Lower lobe of right lung (tissue), 2 donors: Measurements from ENCODE around the gene SKAP1. TPM values are rescaled to one million over a fixed set of nuclear protein-coding genes. Genes with fewer than 3 reads are reported as not detected.
"Not testable (repeated sequence)": the region's sequence is repeated elsewhere in the genome, so short reads cannot be mapped to it uniquely, and the experiment has no call there.

Source experiments
- ATAC-seq, 2 donors: fragments of 200-7000 bp; cut with Tn5 transposase; one replicate each; pipeline ENCODE4 v1.9.1; 2020 to 2022; ENCODE audit warnings: mild to moderate bottlenecking in 2 of 2, moderate library complexity in 2 of 2
- DNase-seq: peaks from one replicate; pipeline ENCODE4 v3.0.0-alpha.2; 2020
- H3K27ac ChIP-seq: fragments of 200-600 bp; one replicate; pipeline ENCODE4 v1.8.0; 2022
- H3K27me3 ChIP-seq: fragments of 200-600 bp; one replicate; pipeline ENCODE4 v1.8.0; 2022; ENCODE audit warnings: low read depth
- H3K36me3 ChIP-seq: fragments of 200-600 bp; one replicate; pipeline ENCODE4 v1.8.0; 2022; ENCODE audit warnings: mild to moderate bottlenecking
- H3K4me1 ChIP-seq: fragments of 200-600 bp; one replicate; pipeline ENCODE4 v1.8.0; 2022
- H3K4me3 ChIP-seq: fragments of 200-600 bp; one replicate; pipeline ENCODE4 v1.8.0; 2022; ENCODE audit warnings: mild to moderate bottlenecking
- H3K9me3 ChIP-seq: fragments of 200-600 bp; one replicate; pipeline ENCODE4 v1.8.0; 2022
- CTCF ChIP-seq: fragments of 200-600 bp; IDR thresholded peaks from one replicate; pipeline ENCODE4 v1.8.0; 2022; ENCODE audit warnings: antibody characterized with exemption, mild to moderate bottlenecking
- intact Hi-C: fragments of 100-400 bp; cut with DNase I; formaldehyde crosslinking; loops from one replicate; pipeline ENCODE4 v1.11.0; 2022
- total RNA-seq: library from RNA; stranded (reverse); fragmentation: NEBNext Ultra II Directional; extraction: Animal tissue kit (Norgen Biotek cat#: 25700); gene quantifications from one replicate; pipeline ENCODE4 v1.2.1, GENCODE V29; 2021
- donor health status: DM: no; HTN: yes; CAD: no; lungs with severe emphysema.

SKAP1 gene
- total RNA-seq, 1 donor from 2014 or later: 6.4 TPM

- DNase-seq (no peak), ATAC-seq (no peak)
- Histone ChIP-seq H3K4me1 (no peaks in the 10 kb centered on the region), H3K36me3 (no peaks in the 10 kb centered on the region), H3K9me3 (no peaks in the 10 kb centered on the region), H3K27me3 (peaks cover 10% of the 10 kb centered on the region), H3K27ac (no peak overlapping the region), H3K4me3 (no peak overlapping the region)
- intact Hi-C loops: no loop called here
- no peak for TF ChIP-seq CTCF
Observed at GRCh38 chr17:48347177-48347576, 82.8 kb downstream of the SKAP1 start.

- intact Hi-C loops: no loop called here
- DNase-seq: no peak
- no peak for TF ChIP-seq CTCF
- H3K27me3 ChIP-seq: peaks cover 26% of the 10 kb centered on the region
- no peaks in the 10 kb centered on the region for H3K4me1 ChIP-seq
- no peak for ATAC-seq
- H3K9me3 ChIP-seq: no peaks in the 10 kb centered on the region
- H3K4me3 ChIP-seq: no peak overlapping the region
- H3K36me3 ChIP-seq: no peaks in the 10 kb centered on the region
- no peak overlapping the region for H3K27ac ChIP-seq
Observed at GRCh38 chr17:48344251-48344650, 85.8 kb downstream of the SKAP1 start.

- Histone ChIP-seq H3K4me1 (no peaks in the 10 kb centered on the region), H3K27ac (no peak overlapping the region), H3K36me3 (no peaks in the 10 kb centered on the region), H3K9me3 (no peaks in the 10 kb centered on the region), H3K4me3 (no peak overlapping the region), H3K27me3 (peaks cover 35% of the 10 kb centered on the region)
- intact Hi-C loops: no loop called here
- no peak for ATAC-seq
- DNase-seq: no peak
- no peak for TF ChIP-seq CTCF
Observed at GRCh38 chr17:48340916-48341315, 89.1 kb downstream of the SKAP1 start.

- intact Hi-C loops: no loop called here
Observed at GRCh38 chr17:48338720-48339119, 91.3 kb downstream of the SKAP1 start.

GRCh38 chr17:48337903-48338302, 92.1 kb downstream of the SKAP1 start:
- DNase-seq: not testable (repeated sequence)

More at GRCh38 chr17:48338720-48339119, 91.3 kb downstream of the SKAP1 start:
- Histone ChIP-seq H3K36me3 (no peaks in the 10 kb centered on the region), H3K9me3 (no peaks in the 10 kb centered on the region), H3K4me3 (no peak overlapping the region), H3K4me1 (no peaks in the 10 kb centered on the region), H3K27me3 (peaks cover 52% of the 10 kb centered on the region), H3K27ac (no peak overlapping the region)
- TF ChIP-seq CTCF: no peak
- ATAC-seq (no peak), DNase-seq (no peak)

GRCh38 chr17:48336986-48337385, 93.0 kb downstream of the SKAP1 start:
- ATAC-seq (no peak), DNase-seq (no peak)
- TF ChIP-seq CTCF: no peak
- Histone ChIP-seq H3K36me3 (no peaks in the 10 kb centered on the region), H3K4me3 (no peak overlapping the region), H3K9me3 (no peaks in the 10 kb centered on the region), H3K27me3 (peaks cover 67% of the 10 kb centered on the region), H3K4me1 (no peaks in the 10 kb centered on the region), H3K27ac (no peak overlapping the region)
- intact Hi-C loops: no loop called here

More at GRCh38 chr17:48337903-48338302, 92.1 kb downstream of the SKAP1 start:
- H3K9me3 ChIP-seq, H3K4me3 ChIP-seq, H3K36me3 ChIP-seq, intact Hi-C loops, H3K27ac ChIP-seq, ATAC-seq, H3K4me1 ChIP-seq: not testable (repeated sequence)
- peaks cover 60% of the 10 kb centered on the region for H3K27me3 ChIP-seq
